OCI-LY1 (cell line): ENCODE data around the gene MYO1E.

Source experiments
- EZH2 ChIP-seq: fragments of 200-600 bp; sonication (generic), shearing (Covaris generic); IDR thresholded peaks from 2 replicates; pipeline ENCODE4 v1.8.0; 2017; ENCODE audit warnings: borderline replicate concordance, mixed run types, mild to moderate bottlenecking, antibody characterized with exemption, low read length, moderate library complexity, mixed read lengths
- TF ChIP-seq, protein P1 (sequence below): fragments of 200-600 bp; sonication (generic), shearing (Covaris generic); IDR thresholded peaks from 2 replicates; pipeline ENCODE4 v1.5.1; 2017; ENCODE audit warnings: mild to moderate bottlenecking, antibody characterized with exemption, low read length, moderate library complexity, mixed read lengths

DNA sequence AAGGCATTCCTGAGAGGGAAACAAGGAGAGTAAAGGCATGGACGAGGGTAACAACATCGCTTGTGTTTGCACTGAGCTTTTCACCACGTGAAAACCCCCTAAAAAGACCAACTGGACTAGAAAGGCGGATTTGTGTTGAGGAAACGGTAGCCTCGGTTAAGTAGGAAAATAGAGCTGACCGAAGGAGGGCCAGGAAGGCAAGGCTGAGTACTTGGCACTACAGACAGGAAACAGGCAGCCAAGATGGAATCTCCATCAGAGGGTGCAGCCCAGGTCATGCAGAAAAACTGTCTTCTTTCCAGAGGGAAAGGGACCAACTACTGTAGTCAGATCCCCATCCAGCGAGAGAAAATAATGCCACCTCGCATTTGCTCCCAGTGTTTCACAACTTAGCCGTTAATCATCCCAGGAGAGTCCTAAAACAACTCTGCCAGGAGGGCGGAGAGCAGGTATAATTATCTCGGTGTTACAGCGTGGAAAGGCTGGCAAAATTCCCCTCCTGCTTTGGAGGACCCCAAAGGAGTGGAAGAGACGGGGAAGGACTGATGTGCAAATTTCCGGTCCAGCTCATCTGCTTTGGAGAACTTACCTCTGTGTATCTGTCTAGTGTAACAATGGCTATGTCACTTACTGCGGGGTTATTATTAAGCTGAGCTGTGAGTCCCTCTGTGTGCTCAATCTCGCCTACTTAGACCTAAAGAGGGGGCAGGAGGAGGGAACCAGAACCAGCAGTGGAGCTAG is 77.2 kb downstream of the MYO1E start:
- TF ChIP-seq, protein P1, sequence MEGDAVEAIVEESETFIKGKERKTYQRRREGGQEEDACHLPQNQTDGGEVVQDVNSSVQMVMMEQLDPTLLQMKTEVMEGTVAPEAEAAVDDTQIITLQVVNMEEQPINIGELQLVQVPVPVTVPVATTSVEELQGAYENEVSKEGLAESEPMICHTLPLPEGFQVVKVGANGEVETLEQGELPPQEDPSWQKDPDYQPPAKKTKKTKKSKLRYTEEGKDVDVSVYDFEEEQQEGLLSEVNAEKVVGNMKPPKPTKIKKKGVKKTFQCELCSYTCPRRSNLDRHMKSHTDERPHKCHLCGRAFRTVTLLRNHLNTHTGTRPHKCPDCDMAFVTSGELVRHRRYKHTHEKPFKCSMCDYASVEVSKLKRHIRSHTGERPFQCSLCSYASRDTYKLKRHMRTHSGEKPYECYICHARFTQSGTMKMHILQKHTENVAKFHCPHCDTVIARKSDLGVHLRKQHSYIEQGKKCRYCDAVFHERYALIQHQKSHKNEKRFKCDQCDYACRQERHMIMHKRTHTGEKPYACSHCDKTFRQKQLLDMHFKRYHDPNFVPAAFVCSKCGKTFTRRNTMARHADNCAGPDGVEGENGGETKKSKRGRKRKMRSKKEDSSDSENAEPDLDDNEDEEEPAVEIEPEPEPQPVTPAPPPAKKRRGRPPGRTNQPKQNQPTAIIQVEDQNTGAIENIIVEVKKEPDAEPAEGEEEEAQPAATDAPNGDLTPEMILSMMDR: no peak
- TF ChIP-seq EZH2: no peak
